H9 (cell line): ENCODE measurements around the gene GPR89B. TPM values are rescaled to one million over a fixed set of nuclear protein-coding genes. Genes with fewer than 3 reads are reported as not detected.
A peak's percentile ranks its signal among the peaks of the same experiment; 100 is the strongest.

Experiments
- DNase-seq: peaks from one replicate; pipeline ENCODE4 v3.0.0-alpha.2; 2017
- H2AFZ ChIP-seq: one replicate; pipeline ENCODE4 v1.6.1; 2013; ENCODE audit warnings: mild to moderate bottlenecking, low read length, control low read depth, moderate library complexity
- H2AK5ac ChIP-seq: 2 replicates; pipeline ENCODE4 v1.6.1; 2013; ENCODE audit warnings: low read length, control low read depth, mixed read lengths; ENCODE audit not compliant: insufficient read length
- H2BK120ac ChIP-seq: one replicate; pipeline ENCODE4 v1.6.1; 2013; ENCODE audit warnings: low read depth, mild to moderate bottlenecking, low read length, control low read depth, inconsistent platforms; ENCODE audit not compliant: poor library complexity, severe bottlenecking
- H2BK12ac ChIP-seq: 2 replicates; pipeline ENCODE4 v1.6.1; 2013; ENCODE audit warnings: low read length, control low read depth, mixed read lengths, low read depth; ENCODE audit not compliant: insufficient read length
- H2BK15ac ChIP-seq: 2 replicates; pipeline ENCODE4 v1.6.1; 2013; ENCODE audit warnings: low read depth, low read length, control low read depth
- H2BK20ac ChIP-seq: one replicate; pipeline ENCODE4 v1.6.1; 2013; ENCODE audit warnings: low read depth, mild to moderate bottlenecking, low read length, control low read depth, inconsistent platforms; ENCODE audit not compliant: poor library complexity, severe bottlenecking
- H2BK5ac ChIP-seq: 2 replicates; pipeline ENCODE4 v1.6.1; 2013; ENCODE audit warnings: low read length, control low read depth, mixed read lengths; ENCODE audit not compliant: insufficient read length
- H3K14ac ChIP-seq: 2 replicates; pipeline ENCODE4 v1.6.1; 2013; ENCODE audit warnings: low read length, control low read depth; ENCODE audit not compliant: insufficient read depth
- H3K18ac ChIP-seq: 2 replicates; pipeline ENCODE4 v1.6.1; 2013; ENCODE audit warnings: low read depth, mild to moderate bottlenecking, mixed read lengths, low read length, control low read depth; ENCODE audit not compliant: insufficient read length
- H3K23ac ChIP-seq: 2 replicates; pipeline ENCODE4 v1.6.1; 2013; ENCODE audit warnings: low read length, control low read depth, mixed read lengths, low read depth; ENCODE audit not compliant: insufficient read length
- H3K23me2 ChIP-seq: 2 replicates; pipeline ENCODE4 v1.6.1; 2013; ENCODE audit warnings: low read depth, mild to moderate bottlenecking, mixed read lengths, low read length, control low read depth; ENCODE audit not compliant: insufficient read length, poor library complexity, severe bottlenecking
- H3K27ac ChIP-seq: 2 replicates; pipeline ENCODE4 v1.5.1; 2013; ENCODE audit warnings: low read length, control low read depth, mixed read lengths, low read depth; ENCODE audit not compliant: insufficient read length
- H3K27me3 ChIP-seq: 2 replicates; pipeline ENCODE4 v1.6.1; 2013; ENCODE audit warnings: low read length, control low read depth, inconsistent platforms; ENCODE audit not compliant: insufficient read depth
- H3K4ac ChIP-seq: 2 replicates; pipeline ENCODE4 v1.6.1; 2013; ENCODE audit warnings: low read depth, mild to moderate bottlenecking, control low read depth, inconsistent platforms, low read length, moderate library complexity
- H3K4me1 ChIP-seq: 2 replicates; pipeline ENCODE4 v1.6.1; 2013; ENCODE audit warnings: low read length, control low read depth, inconsistent platforms; ENCODE audit not compliant: insufficient read depth
- H3K4me2 ChIP-seq: 2 replicates; pipeline ENCODE4 v1.6.1; 2013; ENCODE audit warnings: low read length, control low read depth, mixed read lengths; ENCODE audit not compliant: insufficient read length, insufficient read depth
- H3K56ac ChIP-seq: 2 replicates; pipeline ENCODE4 v1.6.1; 2013; ENCODE audit warnings: low read depth, mild to moderate bottlenecking, mixed read lengths, low read length, control low read depth; ENCODE audit not compliant: insufficient read length
- H3K79me1 ChIP-seq: 2 replicates; pipeline ENCODE4 v1.6.1; 2013; ENCODE audit warnings: low read depth, mild to moderate bottlenecking, moderate library complexity, low read length, control low read depth, inconsistent platforms; ENCODE audit not compliant: insufficient read depth, poor library complexity, severe bottlenecking
- H3K79me2 ChIP-seq: 2 replicates; pipeline ENCODE4 v1.6.1; 2013; ENCODE audit warnings: low read length, control low read depth, inconsistent platforms; ENCODE audit not compliant: insufficient read depth
- H3K9ac ChIP-seq: 2 replicates; pipeline ENCODE4 v1.6.1; 2013; ENCODE audit warnings: low read length, control low read depth, mixed read lengths; ENCODE audit not compliant: insufficient read length; ENCODE audit errors: extremely low read depth
- H3K9me3 ChIP-seq: one replicate; pipeline ENCODE4 v1.6.1; 2013; ENCODE audit warnings: low read depth, low read length, inconsistent platforms; ENCODE audit not compliant: control insufficient read depth
- H3T11ph ChIP-seq: one replicate; pipeline ENCODE4 v1.6.1; 2013; ENCODE audit warnings: mild to moderate bottlenecking, low read length, control low read depth, inconsistent platforms
- H4K20me1 ChIP-seq: one replicate; pipeline ENCODE4 v1.6.1; 2013; ENCODE audit not compliant: control insufficient read depth, insufficient read length, insufficient read depth
- H4K5ac ChIP-seq: 2 replicates; pipeline ENCODE4 v1.6.1; 2013; ENCODE audit warnings: low read depth, mild to moderate bottlenecking, mixed read lengths, low read length, control low read depth; ENCODE audit not compliant: insufficient read length
- H4K8ac ChIP-seq: replicated peaks from 2 replicates; pipeline ENCODE4 v1.6.1; 2013; ENCODE audit warnings: low read length, control low read depth, mixed read lengths, low read depth; ENCODE audit not compliant: insufficient read length
- H4K91ac ChIP-seq: 2 replicates; pipeline ENCODE4 v1.6.1; 2013; ENCODE audit warnings: low read depth, mild to moderate bottlenecking, moderate library complexity, mixed read lengths, low read length, control low read depth; ENCODE audit not compliant: insufficient read length
- H3K27ac Mint-ChIP-seq, 3 experiments: 2 replicates in 2 of 3; 3 replicates in 1 of 3; pipeline ENCODE4 v1.8.0; 2020 to 2021; ENCODE audit warnings: mixed read lengths in 3 of 3, mild to moderate bottlenecking in 1 of 3, moderate library complexity in 1 of 3
- H3K27me3 Mint-ChIP-seq: 2 replicates; pipeline ENCODE4 v1.8.0; 2021; ENCODE audit warnings: low read depth, mild to moderate bottlenecking, moderate library complexity, mixed read lengths
- H3K36me3 Mint-ChIP-seq, 3 experiments: 2 replicates in 2 of 3; 3 replicates in 1 of 3; pipeline ENCODE4 v1.8.0; 2020 to 2021; ENCODE audit warnings: low read depth in 3 of 3, mixed read lengths in 3 of 3; ENCODE audit not compliant: insufficient read depth in 1 of 3
- H3K4me1 Mint-ChIP-seq, 2 experiments: 2 replicates each; pipeline ENCODE4 v1.8.0; 2020; ENCODE audit warnings: mixed read lengths in 2 of 2
- H3K4me3 Mint-ChIP-seq, 2 experiments: 2 replicates in 1 of 2; 3 replicates in 1 of 2; pipeline ENCODE4 v1.8.0; 2020 to 2021; ENCODE audit warnings: mild to moderate bottlenecking in 2 of 2, mixed read lengths in 2 of 2, moderate library complexity in 1 of 2
- H3K9me3 Mint-ChIP-seq, 2 experiments: 2 replicates in 1 of 2; 3 replicates in 1 of 2; pipeline ENCODE4 v1.8.0; 2020; ENCODE audit warnings: mild to moderate bottlenecking in 2 of 2, mixed read lengths in 2 of 2, moderate library complexity in 1 of 2
- CTCF ChIP-seq: fragments of 200-600 bp; sonication (generic); conservative IDR thresholded peaks from 3 replicates; pipeline ENCODE4 v1.8.0; 2021; ENCODE audit warnings: antibody characterized with exemption, mild to moderate bottlenecking
- WGBS: extraction: QIAGEN DNeasy Blood & Tissue Kit; methylation state at CpG from one replicate; pipeline ENCODE4 v1.1.7; 2013; ENCODE audit warnings: missing lambda C conversion rate, low lambda C conversion rate, mixed read lengths; ENCODE audit not compliant: insufficient read length; ENCODE audit errors: extremely low coverage; 5-methylcytosine and 5-hydroxymethylcytosine counted together
- total RNA-seq: library from RNA; stranded (reverse); gene quantifications from 2 replicates; pipeline ENCODE4 v1.2.1, GENCODE V29; 2021

The GPR89B gene
- total RNA-seq, 1 experiment from 2014 or later: 15.1 TPM

- Histone ChIP-seq H4K91ac (no peak overlapping the region), H3K4me2 (no peak overlapping the region), H3K23me2 (no peaks in the 10 kb centered on the region), H4K5ac (no peak overlapping the region), H3K56ac (no peak overlapping the region), H2BK12ac (no peak overlapping the region), H3K27me3 (no peaks in the 10 kb centered on the region), H2AK5ac (no peak overlapping the region), H2BK120ac (no peak overlapping the region), H3K79me2 (no peaks in the 10 kb centered on the region), H3K4me1 (no peaks in the 10 kb centered on the region), H3K9me3 (no peaks in the 10 kb centered on the region), H4K20me1 (no peaks in the 10 kb centered on the region), H3K14ac (no peak overlapping the region), H3T11ph (no peak overlapping the region), H2AFZ (no peak overlapping the region), H3K18ac (no peak overlapping the region), H3K23ac (no peak overlapping the region), H2BK20ac (no peak overlapping the region), H3K9ac (no peak overlapping the region), H4K8ac (no peak overlapping the region), H2BK5ac (no peak overlapping the region), H3K27ac (no peak overlapping the region), H3K79me1 (no peaks in the 10 kb centered on the region), H3K4ac (no peak overlapping the region), H2BK15ac (no peak overlapping the region)
- H3K36me3 Mint-ChIP-seq: no peaks in the 10 kb centered on the region
- H3K27me3 Mint-ChIP-seq: no peaks in the 10 kb centered on the region
- H3K9me3 Mint-ChIP-seq: no peaks in the 10 kb centered on the region
- H3K4me3 Mint-ChIP-seq: no peak overlapping the region
- DNase-seq: no peak
- no CpG with 5 or more reads among the region's 1 CpG for WGBS
- no peak overlapping the region; a peak in 1 of 7 replicates for H3K27ac Mint-ChIP-seq
- peak; percentile 97 for TF ChIP-seq CTCF
- H3K4me1 Mint-ChIP-seq: peaks cover 16 to 18% of the 10 kb centered on the region in 2 experiments
Measured at GRCh38 chr1:147892731-147893214, 35.4 kb upstream of the GPR89B start.
